ENCODE measurements around the gene ROMO1. TPM values are rescaled to one million over a fixed set of nuclear protein-coding genes. Genes with fewer than 3 reads are reported as not detected.
"Not testable (repeated sequence)": the region's sequence is repeated elsewhere in the genome, so short reads cannot be mapped to it uniquely, and the experiment has no call there.

ROMO1 gene
- total and polyA plus RNA-seq, 4 donors = 71.4 to 209 (median 102) TPM

DNA sequence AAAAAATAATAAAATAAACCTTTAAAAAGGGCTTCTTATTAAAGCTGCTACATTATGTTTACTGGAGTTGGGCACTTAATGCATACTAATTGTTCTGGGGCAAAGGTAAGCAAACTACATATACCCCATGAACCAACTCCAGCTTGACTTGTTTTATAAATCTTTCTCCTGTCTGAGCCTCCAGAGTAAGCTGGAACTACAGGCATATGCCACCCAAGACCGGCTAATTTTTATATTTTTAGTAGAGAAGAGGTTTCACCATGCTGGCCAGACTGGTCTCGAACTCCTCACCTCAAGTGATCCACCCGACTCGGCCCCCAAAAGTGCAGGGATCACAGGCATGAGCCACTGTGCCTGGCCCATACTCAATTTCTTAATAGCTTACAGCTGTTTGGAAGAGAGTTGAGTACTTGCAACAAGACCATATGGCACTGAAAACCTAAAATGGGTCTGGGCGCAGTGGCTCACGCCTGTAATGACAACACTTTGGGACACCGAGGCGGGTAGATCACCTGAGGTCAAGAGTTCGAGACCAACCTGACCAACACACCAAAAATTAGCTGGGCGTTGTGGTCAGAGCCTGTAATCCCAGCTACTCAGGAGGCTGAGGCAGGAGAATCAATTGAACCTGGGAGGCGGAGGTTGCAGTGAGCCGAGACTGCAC is 19.9 kb downstream of the ROMO1 start:
- H3K4me1 ChIP-seq (ENCODE audit: control insufficient read depth, insufficient read depth, low read length) = no peaks in the 10 kb centered on the region
- peaks cover 87% of the 10 kb centered on the region for H3K36me3 ChIP-seq (ENCODE audit: control insufficient read depth, insufficient read depth, low read length)
- no peak overlapping the region for H3K27ac ChIP-seq (ENCODE audit: low read depth, low read length)
- no peaks in the 10 kb centered on the region for H3K27me3 ChIP-seq (ENCODE audit: control insufficient read depth, insufficient read depth, low read length)
- no peak for DNase-seq (ENCODE audit: low read depth in 4 of 6, low spot score in 6 of 6)
- no peaks in the 10 kb centered on the region for H3K9me3 ChIP-seq (ENCODE audit: control insufficient read depth, insufficient read depth, low read length)
- no peak overlapping the region for H3K4me3 ChIP-seq (ENCODE audit: low read depth, low read length)
- 94% methylated on average over 6 of the region's 12 CpGs for WGBS (ENCODE audit: insufficient coverage)

DNA sequence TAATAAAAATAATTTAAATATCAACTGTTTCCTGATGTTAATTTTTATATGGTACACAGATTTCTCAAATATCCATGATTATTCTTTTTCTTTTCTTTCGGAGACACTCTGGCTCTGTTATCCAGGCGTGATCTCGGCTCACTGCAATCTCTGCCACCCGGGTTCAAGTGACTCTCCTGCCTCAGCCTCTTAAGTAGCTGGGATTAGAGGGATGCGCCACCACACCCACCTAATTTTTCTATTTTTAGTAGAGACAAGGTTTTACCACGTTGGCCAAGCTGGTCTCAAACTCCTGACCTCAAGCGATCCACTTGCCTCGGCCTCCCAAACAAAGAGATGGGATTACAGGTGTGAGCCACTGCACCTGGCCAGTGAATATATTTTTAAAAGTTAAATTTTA is 20.5 kb downstream of the ROMO1 start:
- Histone ChIP-seq H3K9me3 (ENCODE audit: control insufficient read depth, insufficient read depth, low read length) (no peaks in the 10 kb centered on the region), H3K27me3 (ENCODE audit: control insufficient read depth, insufficient read depth, low read length) (no peaks in the 10 kb centered on the region), H3K36me3 (ENCODE audit: control insufficient read depth, insufficient read depth, low read length) (peaks cover 88% of the 10 kb centered on the region), H3K27ac (ENCODE audit: low read depth, low read length) (no peak overlapping the region), H3K4me1 (ENCODE audit: control insufficient read depth, insufficient read depth, low read length) (no peaks in the 10 kb centered on the region), H3K4me3 (ENCODE audit: low read depth, low read length) (no peak overlapping the region)
- DNase-seq (ENCODE audit: low read depth in 4 of 6, low spot score in 6 of 6) = no peak
- no CpG with 5 or more reads among the region's 8 CpGs for WGBS (ENCODE audit: insufficient coverage)

DNA sequence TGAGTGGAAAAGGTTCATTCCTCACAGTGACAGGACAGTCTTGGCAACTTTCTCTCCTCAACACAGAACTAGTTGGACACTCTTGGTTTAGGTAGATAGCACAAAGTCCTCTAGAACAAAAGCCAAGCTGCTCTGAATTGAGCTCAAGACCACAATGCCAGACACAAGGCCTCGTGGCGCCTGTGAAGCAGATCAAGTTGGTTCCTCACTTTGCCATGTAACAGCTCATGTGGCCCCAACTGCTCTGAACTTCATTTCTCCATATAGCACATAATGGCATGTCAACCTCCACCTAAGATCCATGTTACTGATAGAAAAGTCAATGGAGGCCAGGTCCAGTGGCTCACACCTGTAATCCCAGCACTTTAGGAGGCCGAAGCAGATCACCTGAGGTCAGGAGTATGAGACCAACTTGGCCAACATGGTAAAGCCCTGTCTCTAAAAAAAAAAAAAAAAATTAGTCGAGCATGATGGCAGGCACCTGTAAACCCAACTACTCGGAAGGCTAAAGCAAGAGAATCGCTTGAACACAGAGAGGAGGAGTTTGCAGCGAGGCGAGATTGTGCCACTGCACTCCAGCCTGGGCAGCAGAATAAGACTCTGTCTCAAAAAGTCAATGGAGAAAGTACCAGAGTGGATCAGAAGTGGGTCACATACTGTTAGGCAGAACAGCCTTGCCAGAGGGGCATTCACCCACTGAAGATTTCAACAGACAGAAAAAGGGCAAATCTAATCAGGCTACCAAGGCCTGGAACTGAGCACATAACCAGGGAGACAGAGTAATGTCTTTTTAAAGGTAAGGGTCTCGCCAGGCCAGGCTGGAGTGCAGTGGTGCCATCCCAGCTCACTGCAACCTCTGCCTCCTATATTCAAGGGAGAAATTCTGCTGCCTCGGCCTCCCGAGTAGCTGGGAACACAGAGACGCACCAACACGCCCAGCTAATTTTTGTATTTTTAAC is 21.2 kb downstream of the ROMO1 start:
- no peaks in the 10 kb centered on the region for H3K27me3 ChIP-seq (ENCODE audit: control insufficient read depth, insufficient read depth, low read length)
- no peak overlapping the region for H3K4me3 ChIP-seq (ENCODE audit: low read depth, low read length)
- no peaks in the 10 kb centered on the region for H3K9me3 ChIP-seq (ENCODE audit: control insufficient read depth, insufficient read depth, low read length)
- no peak for DNase-seq (ENCODE audit: low read depth in 4 of 6, low spot score in 6 of 6)
- no peaks in the 10 kb centered on the region for H3K4me1 ChIP-seq (ENCODE audit: control insufficient read depth, insufficient read depth, low read length)
- H3K27ac ChIP-seq (ENCODE audit: low read depth, low read length) = no peak overlapping the region
- 97% methylated on average over 8 of the region's 13 CpGs for WGBS (ENCODE audit: insufficient coverage)
- peaks cover 87% of the 10 kb centered on the region for H3K36me3 ChIP-seq (ENCODE audit: control insufficient read depth, insufficient read depth, low read length)

DNA sequence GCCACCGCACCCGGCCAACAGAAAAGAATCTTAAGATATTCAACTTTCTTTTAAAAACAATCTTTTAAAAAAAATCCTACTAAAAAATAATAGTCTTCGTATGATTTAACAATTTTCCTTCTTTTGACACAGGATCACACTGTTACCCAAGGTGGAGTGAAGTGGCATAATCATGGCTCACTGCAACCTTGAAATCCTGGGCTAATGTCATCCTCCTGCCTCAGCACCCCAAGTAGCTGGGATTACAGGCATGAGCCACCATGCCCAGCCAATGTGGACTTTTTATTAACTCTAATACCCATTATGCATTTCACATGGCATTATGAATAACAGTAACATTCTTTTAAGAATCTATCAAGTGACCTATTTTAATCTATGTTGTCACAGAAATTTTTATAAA is 22.0 kb downstream of the ROMO1 start:
- WGBS (ENCODE audit: insufficient coverage) = no CpG with 5 or more reads among the region's 3 CpGs
- Histone ChIP-seq H3K36me3 (ENCODE audit: control insufficient read depth, insufficient read depth, low read length) (peaks cover 87% of the 10 kb centered on the region), H3K27ac (ENCODE audit: low read depth, low read length) (no peak overlapping the region)

DNA sequence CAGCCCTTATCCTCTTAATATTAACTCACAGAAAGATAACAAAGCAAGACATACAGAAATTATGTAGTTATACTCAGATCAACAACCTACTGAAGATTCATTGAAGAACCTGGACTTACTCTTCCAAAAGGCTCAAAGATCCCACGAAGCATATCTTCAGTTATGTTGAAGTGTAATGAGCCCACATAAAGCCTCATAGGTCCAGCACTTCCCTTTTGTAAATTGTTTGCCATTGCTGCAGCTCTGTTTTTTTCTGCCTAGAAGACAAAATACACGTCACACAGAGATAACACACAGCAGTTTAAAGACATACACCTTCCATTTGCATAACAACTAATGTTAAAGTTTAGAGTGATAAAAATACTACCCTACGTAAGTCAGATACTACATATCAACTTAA is 22.4 kb downstream of the ROMO1 start:
- H3K4me3 ChIP-seq (ENCODE audit: low read depth, low read length) = no peak overlapping the region
- H3K4me1 ChIP-seq (ENCODE audit: control insufficient read depth, insufficient read depth, low read length) = no peaks in the 10 kb centered on the region

More for the DNA sequence above, 22.0 kb downstream of the ROMO1 start:
- DNase-seq (ENCODE audit: low read depth in 4 of 6, low spot score in 6 of 6) = no peak
- H3K4me3 ChIP-seq (ENCODE audit: low read depth, low read length) = no peak overlapping the region
- H3K4me1 ChIP-seq (ENCODE audit: control insufficient read depth, insufficient read depth, low read length) = no peaks in the 10 kb centered on the region
- H3K27me3 ChIP-seq (ENCODE audit: control insufficient read depth, insufficient read depth, low read length) = no peaks in the 10 kb centered on the region
- H3K9me3 ChIP-seq (ENCODE audit: control insufficient read depth, insufficient read depth, low read length) = no peaks in the 10 kb centered on the region

DNA sequence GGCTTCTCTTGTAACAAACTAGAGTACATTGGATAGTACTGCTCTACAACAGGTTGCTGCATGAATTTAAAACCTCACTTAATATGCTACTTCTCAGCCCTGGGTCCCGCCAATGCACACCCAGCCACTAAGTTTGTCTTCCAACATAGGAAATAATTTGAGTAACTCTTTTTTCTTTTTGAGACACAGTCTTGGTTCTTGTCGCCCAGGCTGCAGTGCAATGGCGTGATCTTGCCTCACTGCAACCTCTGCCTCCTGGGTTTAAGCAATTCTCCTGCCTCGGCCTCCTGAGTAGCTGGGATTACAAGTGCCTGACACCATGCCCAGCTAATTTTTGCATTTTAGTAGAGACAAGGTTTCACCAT is 24.1 kb downstream of the ROMO1 start:
- DNase-seq (ENCODE audit: low read depth in 4 of 6, low spot score in 6 of 6); H3K9me3 ChIP-seq (ENCODE audit: control insufficient read depth, insufficient read depth, low read length); H3K4me1 ChIP-seq (ENCODE audit: control insufficient read depth, insufficient read depth, low read length); H3K27ac ChIP-seq (ENCODE audit: low read depth, low read length); H3K4me3 ChIP-seq (ENCODE audit: low read depth, low read length); H3K27me3 ChIP-seq (ENCODE audit: control insufficient read depth, insufficient read depth, low read length): not testable (repeated sequence)
- peaks cover 85% of the 10 kb centered on the region for H3K36me3 ChIP-seq (ENCODE audit: control insufficient read depth, insufficient read depth, low read length)
- 90% methylated on average over 4 of the region's 4 CpGs for WGBS (ENCODE audit: insufficient coverage)

More for the DNA sequence above, 22.4 kb downstream of the ROMO1 start:
- Histone ChIP-seq H3K27me3 (ENCODE audit: control insufficient read depth, insufficient read depth, low read length) (no peaks in the 10 kb centered on the region), H3K36me3 (ENCODE audit: control insufficient read depth, insufficient read depth, low read length) (peaks cover 86% of the 10 kb centered on the region), H3K9me3 (ENCODE audit: control insufficient read depth, insufficient read depth, low read length) (no peaks in the 10 kb centered on the region), H3K27ac (ENCODE audit: low read depth, low read length) (no peak overlapping the region)
- DNase-seq (ENCODE audit: low read depth in 4 of 6, low spot score in 6 of 6) = no peak
- no CpG with 5 or more reads among the region's 3 CpGs for WGBS (ENCODE audit: insufficient coverage)

DNA sequence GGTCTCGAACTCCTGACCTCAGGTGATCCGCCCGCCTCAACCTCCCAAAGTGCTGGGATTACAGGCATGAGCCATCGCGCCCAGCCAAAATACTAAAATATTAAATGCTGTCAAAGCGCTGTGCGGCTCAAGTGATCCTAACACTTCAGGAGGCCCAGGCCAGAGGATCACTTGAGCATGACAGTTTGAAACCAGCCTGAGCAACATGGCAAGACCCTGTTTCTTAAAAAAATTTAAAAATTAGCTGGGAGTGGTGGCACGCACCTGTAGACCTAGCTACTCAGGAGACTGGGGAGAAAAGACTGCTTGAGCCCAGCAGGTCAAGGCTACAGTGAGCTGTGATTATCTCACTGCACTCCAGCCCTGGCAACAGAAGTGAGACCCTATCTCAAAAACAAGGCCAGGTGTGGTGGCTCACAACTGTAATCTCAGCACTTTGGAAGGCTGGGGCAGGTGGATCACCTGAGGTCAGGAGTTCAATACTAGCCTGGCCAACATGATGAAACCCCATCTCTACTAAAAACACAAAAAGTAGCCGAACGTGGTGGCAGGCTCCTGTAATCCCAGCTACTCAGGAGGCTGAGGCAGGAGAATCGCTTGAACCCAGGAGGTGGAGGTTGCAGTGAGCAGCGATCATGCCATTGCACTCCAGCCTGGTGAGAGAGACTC is 24.6 kb downstream of the ROMO1 start:
- H3K36me3 ChIP-seq (ENCODE audit: control insufficient read depth, insufficient read depth, low read length) = peaks cover 86% of the 10 kb centered on the region
- DNase-seq (ENCODE audit: low read depth in 4 of 6, low spot score in 6 of 6); H3K4me1 ChIP-seq (ENCODE audit: control insufficient read depth, insufficient read depth, low read length); H3K27me3 ChIP-seq (ENCODE audit: control insufficient read depth, insufficient read depth, low read length); H3K4me3 ChIP-seq (ENCODE audit: low read depth, low read length); H3K27ac ChIP-seq (ENCODE audit: low read depth, low read length); H3K9me3 ChIP-seq (ENCODE audit: control insufficient read depth, insufficient read depth, low read length): not testable (repeated sequence)
- WGBS (ENCODE audit: insufficient coverage) = 100% methylated on average over 5 of the region's 12 CpGs

DNA sequence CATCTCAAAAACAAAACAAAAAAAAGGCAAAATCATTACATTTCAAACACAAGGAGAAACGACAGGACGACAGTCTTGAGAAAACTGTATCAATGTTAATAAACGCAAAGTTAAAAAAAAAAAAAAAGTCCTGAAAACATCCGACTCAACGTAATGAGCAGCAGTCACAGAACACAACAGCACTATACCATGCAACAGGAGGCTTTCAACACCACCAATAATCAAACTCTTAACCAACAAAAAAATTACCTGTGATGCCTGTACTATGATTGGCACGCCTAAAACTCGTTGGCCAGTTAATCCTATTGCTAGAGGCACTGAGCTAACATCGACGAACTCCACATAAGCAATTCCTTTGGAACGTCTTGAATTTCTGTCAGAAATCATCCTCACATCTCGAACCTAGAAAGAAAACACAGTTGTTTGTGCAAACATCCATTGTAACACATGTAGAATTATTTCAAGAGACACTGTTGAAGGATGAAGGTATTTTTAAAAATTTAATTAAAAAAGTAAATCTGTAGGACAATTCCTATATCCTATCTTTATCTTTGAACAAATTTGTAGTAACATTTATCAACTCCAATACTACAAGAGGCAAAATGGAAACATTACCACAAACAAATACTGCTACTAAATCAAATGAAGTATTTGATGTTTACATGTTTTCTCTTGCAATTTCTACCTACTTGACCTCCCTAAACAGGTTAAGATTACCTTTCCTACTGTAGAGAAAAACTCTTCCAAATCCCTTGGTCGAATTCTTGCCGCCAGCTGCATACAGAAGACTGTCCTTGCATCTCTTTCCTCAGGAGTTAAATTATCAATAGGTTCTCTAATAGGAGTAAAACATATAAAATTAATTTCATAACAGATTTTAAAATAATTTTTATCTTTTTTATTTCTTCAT is 25.4 kb downstream of the ROMO1 start:
- 85% methylated on average over 7 of the region's 13 CpGs for WGBS (ENCODE audit: insufficient coverage)
- no peaks in the 10 kb centered on the region for H3K27me3 ChIP-seq (ENCODE audit: control insufficient read depth, insufficient read depth, low read length)
- no peak overlapping the region for H3K4me3 ChIP-seq (ENCODE audit: low read depth, low read length)
- no peaks in the 10 kb centered on the region for H3K9me3 ChIP-seq (ENCODE audit: control insufficient read depth, insufficient read depth, low read length)
- peaks cover 79% of the 10 kb centered on the region for H3K36me3 ChIP-seq (ENCODE audit: control insufficient read depth, insufficient read depth, low read length)
- H3K4me1 ChIP-seq (ENCODE audit: control insufficient read depth, insufficient read depth, low read length) = no peaks in the 10 kb centered on the region
- no peak for DNase-seq (ENCODE audit: low read depth in 4 of 6, low spot score in 6 of 6)
- H3K27ac ChIP-seq (ENCODE audit: low read depth, low read length) = no peak overlapping the region

All from spinal cord (tissue), 10 donors.